GM12892 (cell line): ENCODE data around the gene HOXA5.

ENCODE experiments used
- POLR2A ChIP-seq: IDR thresholded peaks from 2 replicates; pipeline ENCODE4 v1.6.1; 2011; ENCODE audit warnings: low read depth, low read length, control low read depth
- POLR2AphosphoS5 ChIP-seq: IDR thresholded peaks from 2 replicates; pipeline ENCODE4 v1.6.1; 2011; ENCODE audit warnings: low read depth, low read length, control low read depth

DNA sequence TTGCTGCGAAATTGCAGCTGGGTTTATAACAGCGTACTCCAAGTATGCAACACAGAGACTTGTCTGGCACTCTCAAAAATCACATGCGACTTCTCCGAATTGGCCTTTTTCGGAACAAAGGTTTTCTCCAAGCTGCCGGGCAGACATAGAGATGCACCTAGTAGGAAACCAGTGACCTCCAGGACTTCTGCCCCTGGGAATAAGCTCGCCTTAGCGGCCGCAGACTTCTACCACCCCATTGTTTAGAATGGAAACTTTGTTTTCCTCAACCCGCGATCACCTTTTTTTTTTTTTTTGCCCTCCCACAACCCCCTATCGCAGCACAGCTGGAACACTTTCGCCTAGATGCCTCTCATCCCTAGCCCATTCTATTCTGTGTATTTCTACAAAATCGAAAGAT lies 35.5 kb upstream of the HOXA5 start:
- TF ChIP-seq POLR2A = no peak
- TF ChIP-seq POLR2AphosphoS5 = no peak
